ENCODE results near the gene KIN.

DNA sequence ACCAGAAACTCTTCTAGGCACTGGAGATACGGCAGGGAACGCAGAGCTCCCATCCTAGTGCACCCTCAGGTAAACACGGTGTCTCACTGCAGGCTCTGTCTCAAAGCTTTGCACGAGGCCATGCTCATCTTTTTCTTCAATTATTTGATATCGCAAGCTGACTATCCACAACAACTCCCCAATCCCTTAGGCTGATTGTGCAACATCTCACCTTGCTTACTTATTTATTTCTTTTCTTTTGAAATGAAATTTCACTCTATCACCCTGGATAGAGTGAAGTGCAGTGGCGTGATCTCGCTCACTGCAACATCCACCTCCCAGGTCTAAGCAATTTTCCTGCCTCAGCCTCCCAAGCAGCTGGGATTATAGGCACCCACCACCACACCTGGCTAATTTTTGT, 72.3 kb downstream of the KIN start:
- TF ChIP-seq, protein P1, sequence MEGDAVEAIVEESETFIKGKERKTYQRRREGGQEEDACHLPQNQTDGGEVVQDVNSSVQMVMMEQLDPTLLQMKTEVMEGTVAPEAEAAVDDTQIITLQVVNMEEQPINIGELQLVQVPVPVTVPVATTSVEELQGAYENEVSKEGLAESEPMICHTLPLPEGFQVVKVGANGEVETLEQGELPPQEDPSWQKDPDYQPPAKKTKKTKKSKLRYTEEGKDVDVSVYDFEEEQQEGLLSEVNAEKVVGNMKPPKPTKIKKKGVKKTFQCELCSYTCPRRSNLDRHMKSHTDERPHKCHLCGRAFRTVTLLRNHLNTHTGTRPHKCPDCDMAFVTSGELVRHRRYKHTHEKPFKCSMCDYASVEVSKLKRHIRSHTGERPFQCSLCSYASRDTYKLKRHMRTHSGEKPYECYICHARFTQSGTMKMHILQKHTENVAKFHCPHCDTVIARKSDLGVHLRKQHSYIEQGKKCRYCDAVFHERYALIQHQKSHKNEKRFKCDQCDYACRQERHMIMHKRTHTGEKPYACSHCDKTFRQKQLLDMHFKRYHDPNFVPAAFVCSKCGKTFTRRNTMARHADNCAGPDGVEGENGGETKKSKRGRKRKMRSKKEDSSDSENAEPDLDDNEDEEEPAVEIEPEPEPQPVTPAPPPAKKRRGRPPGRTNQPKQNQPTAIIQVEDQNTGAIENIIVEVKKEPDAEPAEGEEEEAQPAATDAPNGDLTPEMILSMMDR (IDR thresholded peaks at IDR 0.05) = no peak
- no peak for TF ChIP-seq POLR2A (IDR thresholded peaks at IDR 0.05)

Data from esophagus squamous epithelium (tissue), 4 donors.